ENCODE results near the gene KCNQ4. TPM values are rescaled to one million over a fixed set of nuclear protein-coding genes. Genes with fewer than 3 reads are reported as not detected.

KCNQ4 gene
- total and polyA plus RNA-seq, 2 of the 8 experiments (the other 6 are each of a cell fraction or from before 2014, with no cell fraction given), result 2.2 to 3.9 TPM

- H2AFZ ChIP-seq (ENCODE audit: low read length), result no peak overlapping the region
- no peak overlapping the region for H3K4me2 ChIP-seq (ENCODE audit: insufficient read depth in 1 of 2, low read depth in 2 of 2, low read length in 2 of 2)
- no peak overlapping the region for H2BK120ac ChIP-seq (replicated peaks; ENCODE audit: low read depth, low read length)
- H3K27me3 ChIP-seq (replicated peaks in 1 of 4; ENCODE audit: control insufficient read depth in 3 of 4, extremely low read depth in 1 of 4, insufficient read depth in 3 of 4, low read length in 3 of 4), result no peaks in the 10 kb centered on the region
- H3K4ac ChIP-seq (replicated peaks; ENCODE audit: insufficient read length, low read depth, low read length), result no peak overlapping the region
- H3K79me1 ChIP-seq (ENCODE audit: low read depth, low read length), result peaks cover 5% of the 10 kb centered on the region
- H3K9me3 ChIP-seq (ENCODE audit: insufficient read depth in 2 of 2, low read depth in 1 of 2, low read length in 1 of 2), result no peaks in the 10 kb centered on the region
- no peak overlapping the region for H2BK12ac ChIP-seq (ENCODE audit: low read depth, low read length)
- H4K20me1 ChIP-seq (replicated peaks in 1 of 2; ENCODE audit: control insufficient read depth in 1 of 2, insufficient read depth in 2 of 2, low read length in 2 of 2), result peaks cover 0 to 8% of the 10 kb centered on the region in 2 experiments
- H3K27ac ChIP-seq (ENCODE audit: low read depth, low read length), result no peak overlapping the region
- FAIRE-seq (no peak), DNase-seq (ENCODE audit: low read depth in 1 of 2, low spot score in 2 of 2) (no peak)
- no peak overlapping the region; a peak in 1 of 7 replicates for H3K9ac ChIP-seq (replicated peaks in 1 of 4; ENCODE audit: extremely low read depth in 1 of 4, low read depth in 3 of 4, low read length in 3 of 4)
- no peak overlapping the region for H4K8ac ChIP-seq (ENCODE audit: extremely low read depth, insufficient read depth, low read length)
- H3K23me2 ChIP-seq (ENCODE audit: low read depth, low read length), result no peaks in the 10 kb centered on the region
- WGBS, 2 experiments (ENCODE audit: extremely low coverage in 1 of 2, insufficient coverage in 1 of 2, insufficient read length in 1 of 2, insufficient replicate concordance in 2 of 2, low coverage in 1 of 2, low lambda C conversion rate in 2 of 2, missing lambda C conversion rate in 1 of 2), result 83% methylated on average over 8 of the region's 8 CpGs; no CpG with 5 or more reads in 1 of the 2 experiments
- H3K36me3 ChIP-seq (ENCODE audit: control insufficient read depth in 2 of 4, insufficient read depth in 4 of 4, low read length in 3 of 4), result peaks cover 0 to 17% (median 11%) of the 10 kb centered on the region in 4 experiments; a peak in 6 of 8 replicates
- H3K56ac ChIP-seq (replicated peaks; ENCODE audit: insufficient read length, low read depth, low read length), result no peak overlapping the region
- no peak overlapping the region for H3K18ac ChIP-seq (ENCODE audit: extremely low read depth, low read length)
- H3K14ac ChIP-seq (ENCODE audit: insufficient read length), result no peak overlapping the region
- H3K4me1 ChIP-seq (replicated peaks in 1 of 4; ENCODE audit: control insufficient read depth in 3 of 4, insufficient read depth in 4 of 4, low read length in 3 of 4), result no peaks in the 10 kb centered on the region; a peak in 1 of 7 replicates
- no peak overlapping the region for H3K23ac ChIP-seq (ENCODE audit: insufficient read length)
- no peak overlapping the region for H2BK20ac ChIP-seq (ENCODE audit: low read length)
- peaks cover 5 to 59% of the 10 kb centered on the region in 2 experiments; a peak in 3 of 4 replicates for H3K79me2 ChIP-seq (ENCODE audit: control insufficient read depth in 1 of 2, insufficient read depth in 2 of 2, low read length in 2 of 2)
- H2BK5ac ChIP-seq (ENCODE audit: low read depth, low read length), result no peak overlapping the region
- H3K4me3 ChIP-seq (ENCODE audit: extremely low read depth in 1 of 4, insufficient read depth in 2 of 4, low read depth in 3 of 4, low read length in 4 of 4), result no peak overlapping the region
- ChIA-PET POLR2A (ENCODE audit: partially characterized antibody) (interaction anchor here (1.2 to 1.6 kb wide), 2 partner anchors 25 to 51 kb away, joined by 3 to 8 read pairs; no protein-coding TSS in a partner anchor), CTCF (ENCODE audit: partially characterized antibody) (no interaction called here)
- H2BK15ac ChIP-seq (ENCODE audit: low read length), result no peak overlapping the region
- H4K91ac ChIP-seq (replicated peaks; ENCODE audit: insufficient read length, low read length), result no peak overlapping the region
- H4K5ac ChIP-seq (ENCODE audit: insufficient read length, low read depth, low read length), result no peak overlapping the region
- H2AK5ac ChIP-seq (ENCODE audit: low read depth, low read length), result no peak overlapping the region
- TF ChIP-seq JUND (IDR thresholded peaks at IDR 0.05; ENCODE audit: low read length), result no peak
- TF ChIP-seq NRF1 (IDR thresholded peaks at IDR 0.05; ENCODE audit: low read depth, low read length), result no peak
- TF ChIP-seq MAFK (IDR thresholded peaks at IDR 0.05; ENCODE audit: low read depth, low read length), result no peak
- TF ChIP-seq, protein P1, sequence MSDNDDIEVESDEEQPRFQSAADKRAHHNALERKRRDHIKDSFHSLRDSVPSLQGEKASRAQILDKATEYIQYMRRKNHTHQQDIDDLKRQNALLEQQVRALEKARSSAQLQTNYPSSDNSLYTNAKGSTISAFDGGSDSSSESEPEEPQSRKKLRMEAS (IDR thresholded peaks at IDR 0.05), result no peak
- TF ChIP-seq TBP (IDR thresholded peaks at IDR 0.05; ENCODE audit: low read depth, low read length), result no peak
- TF ChIP-seq CHD1 (IDR thresholded peaks at IDR 0.05; ENCODE audit: low read depth, low read length), result no peak
- TF ChIP-seq SIRT6 (IDR thresholded peaks at IDR 0.05; ENCODE audit: low read length), result no peak
- TF ChIP-seq JUN (IDR thresholded peaks at IDR 0.05; ENCODE audit: low read depth, low read length), result no peak
- TF ChIP-seq SRF (IDR thresholded peaks at IDR 0.05; ENCODE audit: low read depth, low read length), result no peak
Observed at GRCh38 chr1:40734882-40735628, 48.5 kb upstream of the KCNQ4 start.
